ENCODE measurements around the gene GLDN.

GRCh38 chr15:51307325-51307724 lies 34.1 kb upstream of the GLDN start:
- TF ChIP-seq POLR2A (IDR thresholded peaks at IDR 0.05) (no peak), CTCF (IDR thresholded peaks at IDR 0.05 in 4 of 5, conservative IDR thresholded peaks at IDR 0.05 in 1 of 5) (no peak)
